Astrocyte (in vitro differentiated cells and primary cell): ENCODE results near the gene PRR29. TPM values are rescaled to one million over a fixed set of nuclear protein-coding genes. Genes with fewer than 3 reads are reported as not detected.

ENCODE experiments used
- DNase-seq: peaks from one replicate; pipeline ENCODE4 v3.0.0-alpha.2; 2010; ENCODE audit warnings: low read depth
- FAIRE-seq: peaks from 2 replicates; lab custom pipeline; 2011; peaks lifted over from hg19 to GRCh38; lab: Jason Lieb, UNC
- H2AFZ ChIP-seq: 2 replicates; pipeline ENCODE4 v1.6.0; 2012; ENCODE audit warnings: low read depth, low read length, inconsistent platforms
- H3K27ac ChIP-seq: 2 replicates; pipeline ENCODE4 v1.5.1; 2011; ENCODE audit warnings: low read depth, low read length, inconsistent platforms
- H3K27me3 ChIP-seq: 2 replicates; pipeline ENCODE4 v1.6.0; 2011; ENCODE audit warnings: low read length, inconsistent platforms; ENCODE audit not compliant: insufficient read depth
- H3K36me3 ChIP-seq: 2 replicates; pipeline ENCODE4 v1.5.1; 2011; ENCODE audit warnings: low read length, inconsistent platforms; ENCODE audit not compliant: insufficient read depth
- H3K4me1 ChIP-seq: 2 replicates; pipeline ENCODE4 v1.5.1; 2011; ENCODE audit warnings: low read length, inconsistent platforms; ENCODE audit not compliant: insufficient read depth
- H3K4me2 ChIP-seq: 2 replicates; pipeline ENCODE4 v1.6.0; 2012; ENCODE audit warnings: low read length, inconsistent platforms
- H3K4me3 ChIP-seq: 2 replicates; pipeline ENCODE4 v1.5.1; 2011; ENCODE audit warnings: low read depth, mild to moderate bottlenecking, low read length, inconsistent platforms; ENCODE audit not compliant: insufficient read depth
- H3K79me2 ChIP-seq: 2 replicates; pipeline ENCODE4 v1.6.0; 2012; ENCODE audit warnings: mild to moderate bottlenecking, low read length, inconsistent platforms; ENCODE audit not compliant: insufficient read depth
- H3K9ac ChIP-seq: 2 replicates; pipeline ENCODE4 v1.6.0; 2012; ENCODE audit warnings: mild to moderate bottlenecking, low read length, inconsistent platforms
- H3K9me3 ChIP-seq: 2 replicates; pipeline ENCODE4 v1.5.1; 2012; ENCODE audit warnings: low read depth, mild to moderate bottlenecking, low read length, inconsistent platforms; ENCODE audit not compliant: insufficient read depth
- H4K20me1 ChIP-seq: 2 replicates; pipeline ENCODE4 v1.6.0; 2012; ENCODE audit warnings: low read length, inconsistent platforms; ENCODE audit not compliant: insufficient read depth
- H3K27ac Mint-ChIP-seq: one replicate; pipeline ENCODE4 v1.8.0; 2021; ENCODE audit warnings: mild to moderate bottlenecking, mixed read lengths; ENCODE audit not compliant: unreplicated experiment
- H3K27me3 Mint-ChIP-seq: one replicate; pipeline ENCODE4 v1.8.0; 2021; ENCODE audit warnings: low read depth, mixed read lengths; ENCODE audit not compliant: unreplicated experiment
- H3K36me3 Mint-ChIP-seq: one replicate; pipeline ENCODE4 v1.8.0; 2021; ENCODE audit warnings: low read depth, mixed read lengths; ENCODE audit not compliant: unreplicated experiment
- H3K4me1 Mint-ChIP-seq: one replicate; pipeline ENCODE4 v1.8.0; 2021; ENCODE audit warnings: low read depth, mixed read lengths; ENCODE audit not compliant: unreplicated experiment
- H3K4me3 Mint-ChIP-seq: one replicate; pipeline ENCODE4 v1.8.0; 2021; ENCODE audit warnings: mild to moderate bottlenecking, moderate library complexity, mixed read lengths; ENCODE audit not compliant: unreplicated experiment
- H3K9me3 Mint-ChIP-seq: one replicate; pipeline ENCODE4 v1.8.0; 2021; ENCODE audit warnings: mild to moderate bottlenecking, mixed read lengths; ENCODE audit not compliant: unreplicated experiment
- CTCF ChIP-seq: IDR thresholded peaks from 2 replicates; pipeline ENCODE4 v1.5.1; 2011; ENCODE audit warnings: low read depth, mild to moderate bottlenecking, inconsistent platforms, low read length, moderate library complexity; ENCODE audit not compliant: insufficient read depth
- EZH2 ChIP-seq: IDR thresholded peaks from 2 replicates; pipeline ENCODE4 v1.6.1; 2012; ENCODE audit warnings: mild to moderate bottlenecking, low read length, inconsistent platforms; ENCODE audit not compliant: insufficient read depth
- total RNA-seq: library from RNA; stranded (reverse); gene quantifications from 2 replicates; pipeline ENCODE4 v1.2.1, GENCODE V29; 2021

Gene PRR29
- total RNA-seq, 1 donor from 2014 or later, result 0.54 TPM

GRCh38 chr17:63954402-63955063 is 43.6 kb upstream of the PRR29 start:
- H3K79me2 ChIP-seq, result no peaks in the 10 kb centered on the region
- no peak overlapping the region for H2AFZ ChIP-seq
- no peaks in the 10 kb centered on the region for H4K20me1 ChIP-seq
- no peak overlapping the region for H3K4me2 ChIP-seq
- no peak for TF ChIP-seq EZH2
- TF ChIP-seq CTCF, result no peak
- H3K4me3 Mint-ChIP-seq, result no peak overlapping the region
- H3K9me3 ChIP-seq, result no peaks in the 10 kb centered on the region
- H3K27me3 Mint-ChIP-seq, result peaks cover 27% of the 10 kb centered on the region
- no peak overlapping the region for H3K27ac Mint-ChIP-seq
- peaks cover 6% of the 10 kb centered on the region for H3K4me1 Mint-ChIP-seq
- no peaks in the 10 kb centered on the region for H3K36me3 Mint-ChIP-seq
- no peak for FAIRE-seq
- H3K9ac ChIP-seq, result no peak overlapping the region
- H3K36me3 ChIP-seq, result no peaks in the 10 kb centered on the region
- no peak overlapping the region for H3K4me3 ChIP-seq
- no peaks in the 10 kb centered on the region for H3K9me3 Mint-ChIP-seq
- DNase-seq, result no peak
- H3K27ac ChIP-seq, result no peak overlapping the region
- no peaks in the 10 kb centered on the region for H3K4me1 ChIP-seq
- peaks cover 3% of the 10 kb centered on the region for H3K27me3 ChIP-seq

GRCh38 chr17:63955232-63955631 is 42.9 kb upstream of the PRR29 start:
- no peak for TF ChIP-seq EZH2
- TF ChIP-seq CTCF, result no peak
- Histone ChIP-seq H3K27ac (no peak overlapping the region), H3K27me3 (peaks cover 3% of the 10 kb centered on the region), H3K79me2 (no peaks in the 10 kb centered on the region), H3K4me1 (no peaks in the 10 kb centered on the region), H3K4me3 (no peak overlapping the region), H3K4me2 (no peak overlapping the region), H4K20me1 (no peaks in the 10 kb centered on the region), H3K9ac (no peak overlapping the region), H2AFZ (no peak overlapping the region), H3K9me3 (no peaks in the 10 kb centered on the region), H3K36me3 (no peaks in the 10 kb centered on the region)
- H3K27ac Mint-ChIP-seq, result no peak overlapping the region
- no peaks in the 10 kb centered on the region for H3K36me3 Mint-ChIP-seq
- peaks cover 6% of the 10 kb centered on the region for H3K4me1 Mint-ChIP-seq
- H3K27me3 Mint-ChIP-seq, result peaks cover 28% of the 10 kb centered on the region
- no peak for DNase-seq
- no peak overlapping the region for H3K4me3 Mint-ChIP-seq
- no peak for FAIRE-seq
- no peaks in the 10 kb centered on the region for H3K9me3 Mint-ChIP-seq

GRCh38 chr17:63955791-63956190 is 42.4 kb upstream of the PRR29 start:
- TF ChIP-seq CTCF, result no peak
- no peak for TF ChIP-seq EZH2
- H3K4me3 Mint-ChIP-seq, result no peak overlapping the region
- DNase-seq (no peak), FAIRE-seq (no peak)
- H3K27ac Mint-ChIP-seq, result no peak overlapping the region
- Histone ChIP-seq H3K27me3 (peaks cover 3% of the 10 kb centered on the region), H3K27ac (no peak overlapping the region), H4K20me1 (no peaks in the 10 kb centered on the region), H3K9me3 (no peaks in the 10 kb centered on the region), H2AFZ (no peak overlapping the region), H3K4me2 (no peak overlapping the region), H3K79me2 (no peaks in the 10 kb centered on the region), H3K36me3 (no peaks in the 10 kb centered on the region), H3K4me1 (no peaks in the 10 kb centered on the region), H3K9ac (no peak overlapping the region), H3K4me3 (no peak overlapping the region)
- peaks cover 6% of the 10 kb centered on the region for H3K4me1 Mint-ChIP-seq
- H3K36me3 Mint-ChIP-seq, result no peaks in the 10 kb centered on the region
- no peaks in the 10 kb centered on the region for H3K9me3 Mint-ChIP-seq
- peaks cover 30% of the 10 kb centered on the region for H3K27me3 Mint-ChIP-seq
